ENCODE data around the gene NUTM1.

Gene NUTM1, protein sequence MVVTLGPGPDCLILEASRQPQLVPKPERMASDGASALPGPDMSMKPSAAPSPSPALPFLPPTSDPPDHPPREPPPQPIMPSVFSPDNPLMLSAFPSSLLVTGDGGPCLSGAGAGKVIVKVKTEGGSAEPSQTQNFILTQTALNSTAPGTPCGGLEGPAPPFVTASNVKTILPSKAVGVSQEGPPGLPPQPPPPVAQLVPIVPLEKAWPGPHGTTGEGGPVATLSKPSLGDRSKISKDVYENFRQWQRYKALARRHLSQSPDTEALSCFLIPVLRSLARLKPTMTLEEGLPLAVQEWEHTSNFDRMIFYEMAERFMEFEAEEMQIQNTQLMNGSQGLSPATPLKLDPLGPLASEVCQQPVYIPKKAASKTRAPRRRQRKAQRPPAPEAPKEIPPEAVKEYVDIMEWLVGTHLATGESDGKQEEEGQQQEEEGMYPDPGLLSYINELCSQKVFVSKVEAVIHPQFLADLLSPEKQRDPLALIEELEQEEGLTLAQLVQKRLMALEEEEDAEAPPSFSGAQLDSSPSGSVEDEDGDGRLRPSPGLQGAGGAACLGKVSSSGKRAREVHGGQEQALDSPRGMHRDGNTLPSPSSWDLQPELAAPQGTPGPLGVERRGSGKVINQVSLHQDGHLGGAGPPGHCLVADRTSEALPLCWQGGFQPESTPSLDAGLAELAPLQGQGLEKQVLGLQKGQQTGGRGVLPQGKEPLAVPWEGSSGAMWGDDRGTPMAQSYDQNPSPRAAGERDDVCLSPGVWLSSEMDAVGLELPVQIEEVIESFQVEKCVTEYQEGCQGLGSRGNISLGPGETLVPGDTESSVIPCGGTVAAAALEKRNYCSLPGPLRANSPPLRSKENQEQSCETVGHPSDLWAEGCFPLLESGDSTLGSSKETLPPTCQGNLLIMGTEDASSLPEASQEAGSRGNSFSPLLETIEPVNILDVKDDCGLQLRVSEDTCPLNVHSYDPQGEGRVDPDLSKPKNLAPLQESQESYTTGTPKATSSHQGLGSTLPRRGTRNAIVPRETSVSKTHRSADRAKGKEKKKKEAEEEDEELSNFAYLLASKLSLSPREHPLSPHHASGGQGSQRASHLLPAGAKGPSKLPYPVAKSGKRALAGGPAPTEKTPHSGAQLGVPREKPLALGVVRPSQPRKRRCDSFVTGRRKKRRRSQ

GRCh38 chr15:34342737-34343575 lies at the start of gene NUTM1, which contains the start of gene NOP10:
NUTM1 (plus strand) TSS chr15:34343315; CDS start chr15:34343697, 382 bp downstream.
NOP10 (minus strand) TSS chr15:34343136; CDS start chr15:34343073, 63 bp downstream.
- DNase-seq: peak; percentile 96

DNA sequence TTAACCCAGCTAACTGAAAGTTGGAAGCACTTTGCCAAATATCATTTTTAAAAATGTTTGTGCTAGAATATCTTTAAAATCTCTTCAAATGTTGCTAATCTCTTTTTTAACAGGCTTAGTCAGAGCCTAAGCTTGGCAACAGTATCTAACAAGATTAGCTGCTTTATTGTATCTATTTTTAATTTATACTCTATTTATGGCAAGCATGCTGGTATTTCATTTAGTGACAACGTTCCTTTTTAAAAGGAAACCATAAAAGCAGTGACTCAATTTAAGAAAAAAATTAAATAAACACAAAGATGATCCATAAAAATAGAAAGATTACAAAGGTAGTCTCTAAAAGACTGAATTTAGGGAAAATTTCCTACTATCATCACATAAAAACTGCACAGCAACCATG lies 46.1 kb upstream of the NUTM1 start:
- DNase-seq: no peak

DNA sequence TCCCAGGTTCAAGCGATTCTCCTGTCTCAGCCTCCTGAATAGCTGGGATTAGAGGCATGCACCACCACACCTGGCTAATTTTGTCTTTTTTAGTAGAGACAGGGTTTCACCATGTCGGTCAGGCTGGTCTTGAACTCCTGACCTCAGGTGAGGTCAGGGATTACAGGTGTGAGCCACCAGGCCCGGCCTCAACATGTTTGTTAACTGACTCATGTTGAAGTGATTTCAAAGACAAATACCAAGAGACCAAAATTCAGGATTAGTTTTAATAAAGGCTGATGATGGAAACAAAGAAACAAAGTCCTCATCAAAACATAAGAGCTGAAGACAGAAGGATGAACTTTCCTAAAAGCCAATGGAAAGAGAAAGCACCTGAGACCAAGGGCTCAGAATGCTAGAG lies 42.1 kb upstream of the NUTM1 start:
- DNase-seq: no peak

- no peak for DNase-seq
These were observed 38.5 kb upstream of the NUTM1 start for GRCh38 chr15:34304613-34305012.

GRCh38 chr15:34311563-34311962 lies 31.6 kb upstream of the NUTM1 start:
- DNase-seq: no peak

DNA sequence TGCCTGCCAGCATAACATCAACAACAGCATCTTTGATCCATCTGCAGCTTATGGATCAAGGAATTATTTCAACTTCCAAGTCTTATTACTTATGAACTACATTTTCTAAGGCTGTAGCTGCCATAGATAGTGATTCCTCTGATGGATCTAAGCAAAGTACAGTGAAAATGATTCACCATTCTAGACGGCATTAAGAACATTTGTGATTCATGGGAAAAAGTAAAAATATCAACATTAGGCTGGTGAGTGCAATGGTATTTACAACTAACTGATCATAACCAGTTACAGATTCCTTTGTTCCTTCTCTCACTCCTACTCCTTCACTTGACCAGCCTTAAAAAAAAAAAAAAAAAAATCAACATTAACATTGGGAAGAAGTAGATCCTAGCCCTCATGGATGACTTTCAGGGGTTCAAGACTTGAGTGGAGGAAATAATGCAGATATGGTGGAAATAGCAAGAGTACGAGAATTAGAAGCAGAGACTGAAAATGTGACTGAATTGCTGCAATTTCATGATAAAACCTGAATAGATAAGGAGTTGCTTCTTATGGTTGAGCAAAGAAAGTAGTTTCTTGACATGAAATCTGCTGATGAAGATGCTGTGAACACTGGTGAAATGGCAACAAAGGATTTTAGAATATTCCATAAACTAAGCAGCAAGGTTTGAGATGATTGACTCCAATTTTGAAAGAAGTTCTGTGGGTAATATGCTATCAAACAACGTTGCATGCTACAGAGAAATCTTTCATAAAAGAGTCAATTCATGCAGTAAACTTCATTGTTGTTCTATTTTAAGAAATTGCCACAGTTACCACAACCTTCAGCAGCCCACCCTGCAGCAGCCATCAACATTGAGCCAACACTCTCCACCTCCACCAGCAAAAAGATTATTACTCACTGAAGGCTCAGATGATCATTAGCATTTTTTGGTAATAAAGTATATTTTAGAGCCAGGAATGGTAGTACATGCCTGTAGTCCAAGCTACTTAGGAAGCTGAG lies 28.3 kb upstream of the NUTM1 start:
- no peak for DNase-seq

DNA sequence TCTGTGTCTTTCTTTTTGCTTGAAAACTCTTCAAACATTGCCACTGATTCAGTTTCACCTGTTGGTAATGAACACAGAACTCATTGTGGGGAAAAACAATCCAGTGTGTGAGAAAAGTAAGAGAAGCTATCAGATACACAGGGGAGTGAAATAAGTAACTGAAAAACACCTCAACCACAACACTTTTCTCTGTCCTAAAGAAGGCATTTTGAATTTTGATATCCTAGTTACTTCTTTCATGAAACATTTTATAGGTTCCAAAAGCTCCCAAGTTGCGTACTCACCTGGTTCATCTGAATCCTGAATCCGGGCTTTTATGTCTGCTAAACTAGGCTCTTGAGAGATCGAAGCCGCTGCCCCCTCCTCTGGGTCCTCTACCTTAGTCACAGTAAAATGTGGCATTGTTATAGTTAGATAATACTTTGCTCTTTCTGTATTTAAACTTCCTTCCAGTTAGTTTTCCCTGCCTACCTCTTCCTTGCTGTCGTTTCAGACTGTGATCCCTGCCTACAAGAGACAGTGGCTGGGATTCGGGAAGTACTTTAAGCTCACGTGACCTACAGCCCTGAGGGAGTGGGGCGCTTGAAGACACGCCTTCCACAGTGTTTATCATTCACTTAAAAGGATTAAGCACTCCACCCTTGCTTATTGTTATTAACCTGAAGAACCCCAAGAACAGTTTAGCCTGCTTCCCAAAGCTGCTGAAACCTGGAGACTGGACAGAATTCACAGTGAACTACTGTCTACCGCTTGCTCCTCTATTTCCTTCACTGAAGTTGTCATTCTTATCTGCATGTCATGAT lies 24.6 kb upstream of the NUTM1 start:
- DNase-seq: peak; percentile 53

DNA sequence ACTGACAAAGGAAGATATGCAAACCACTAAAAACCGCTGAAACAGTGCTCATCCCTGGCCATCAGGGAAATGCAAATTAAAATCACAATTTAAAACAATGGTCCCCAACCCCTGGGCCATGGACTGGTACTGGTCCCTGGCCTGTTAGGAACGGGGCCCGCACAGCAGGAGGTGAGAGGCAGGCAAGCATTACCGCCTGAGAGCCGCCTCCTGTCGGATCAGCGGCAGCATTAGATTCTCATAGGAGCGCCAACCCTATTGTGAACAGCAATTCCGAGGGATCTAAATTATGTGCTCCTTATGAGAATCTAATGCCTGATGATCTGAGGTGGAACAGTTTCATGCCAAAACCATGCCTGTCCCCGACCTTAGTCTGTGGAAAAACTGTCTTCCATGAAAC lies 19.9 kb upstream of the NUTM1 start:
- DNase-seq: no peak

DNA sequence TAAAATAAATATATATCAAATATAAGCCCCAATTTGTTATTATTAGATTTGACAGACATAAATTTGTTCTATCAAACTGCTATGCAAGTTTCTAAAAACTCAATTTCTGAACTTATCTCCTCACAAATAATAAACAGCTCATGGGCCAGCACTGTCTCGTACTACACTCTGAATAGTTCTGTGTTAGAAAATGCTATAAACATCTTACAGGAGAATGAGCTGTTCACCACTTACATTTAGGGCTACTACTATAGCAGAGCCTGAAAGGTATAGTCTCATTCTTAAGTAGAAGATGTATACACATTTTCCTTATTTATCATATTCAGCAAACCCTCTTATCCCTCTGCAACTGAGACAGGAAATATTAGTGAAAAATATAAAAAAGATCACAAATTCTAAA lies 18.2 kb upstream of the NUTM1 start:
- DNase-seq: no peak

GRCh38 chr15:34325368-34325767 lies 17.7 kb upstream of the NUTM1 start:
- DNase-seq: no peak

DNA sequence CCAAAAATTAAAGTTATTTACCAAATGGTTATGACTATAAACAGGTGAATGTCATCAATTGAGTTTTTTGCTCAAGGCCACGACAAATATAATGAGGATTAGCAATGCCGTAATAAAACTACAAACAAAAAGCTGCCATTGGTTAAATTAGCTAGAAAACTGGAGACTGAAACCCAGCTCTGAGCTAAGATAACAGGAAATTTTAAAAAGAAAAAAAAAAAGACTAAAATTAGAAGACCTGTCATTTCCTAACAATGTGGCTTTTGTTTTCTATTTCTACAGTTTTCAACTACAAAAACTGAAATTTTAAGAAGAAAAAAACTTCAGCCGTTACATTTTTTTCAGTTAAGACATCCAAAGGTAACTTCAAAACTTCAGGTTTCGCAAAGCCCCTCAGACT lies 15.2 kb upstream of the NUTM1 start:
- no peak for DNase-seq

DNA sequence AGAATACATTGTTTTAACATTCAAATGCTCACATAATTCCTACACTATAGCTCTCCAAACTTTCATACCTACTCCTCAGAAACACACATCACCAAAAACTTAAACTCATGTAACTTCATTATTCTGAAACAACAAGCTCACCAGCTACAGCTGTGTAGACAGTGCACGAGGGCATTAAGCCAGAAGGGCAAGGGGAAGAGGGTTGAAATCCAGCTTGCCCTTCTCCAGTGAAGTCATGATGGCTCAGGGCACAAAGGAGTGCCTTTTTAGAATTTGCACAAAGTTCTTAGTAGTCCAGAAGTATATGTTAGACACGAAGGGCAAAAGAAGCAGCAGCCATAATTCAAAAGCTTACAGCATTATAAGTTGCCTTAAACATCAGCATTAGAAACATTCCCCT lies 14.1 kb upstream of the NUTM1 start:
- DNase-seq: no peak

DNA sequence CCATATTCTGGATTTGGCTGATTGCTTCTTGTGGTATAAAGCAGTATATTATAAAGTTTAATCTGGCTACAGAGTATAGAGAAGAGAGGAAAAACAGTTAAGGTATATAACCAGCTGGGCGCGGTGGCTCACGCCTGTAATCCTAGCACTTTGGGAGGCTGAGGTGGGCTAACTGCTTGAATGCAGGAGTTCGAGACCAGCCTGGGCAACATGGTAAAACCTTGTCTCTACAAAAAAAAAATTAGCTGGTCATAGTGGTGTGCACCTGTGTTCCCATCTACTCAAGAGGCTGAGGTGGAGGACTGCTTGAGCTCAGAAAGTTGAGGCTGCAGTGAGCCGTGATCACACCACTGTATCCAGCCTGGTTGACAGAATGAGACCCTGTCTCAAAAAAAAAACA lies 12.8 kb upstream of the NUTM1 start:
- no peak for DNase-seq

GRCh38 chr15:34331809-34332208 lies 11.3 kb upstream of the NUTM1 start:
- DNase-seq: no peak

- no peak for DNase-seq
These were observed 10.5 kb upstream of the NUTM1 start for GRCh38 chr15:34332553-34333120.

- DNase-seq: no peak
These were observed 8.4 kb upstream of the NUTM1 start for GRCh38 chr15:34334672-34335071.

- peak; percentile 18 for DNase-seq
These were observed 7.7 kb upstream of the NUTM1 start for GRCh38 chr15:34335176-34336032.

DNA sequence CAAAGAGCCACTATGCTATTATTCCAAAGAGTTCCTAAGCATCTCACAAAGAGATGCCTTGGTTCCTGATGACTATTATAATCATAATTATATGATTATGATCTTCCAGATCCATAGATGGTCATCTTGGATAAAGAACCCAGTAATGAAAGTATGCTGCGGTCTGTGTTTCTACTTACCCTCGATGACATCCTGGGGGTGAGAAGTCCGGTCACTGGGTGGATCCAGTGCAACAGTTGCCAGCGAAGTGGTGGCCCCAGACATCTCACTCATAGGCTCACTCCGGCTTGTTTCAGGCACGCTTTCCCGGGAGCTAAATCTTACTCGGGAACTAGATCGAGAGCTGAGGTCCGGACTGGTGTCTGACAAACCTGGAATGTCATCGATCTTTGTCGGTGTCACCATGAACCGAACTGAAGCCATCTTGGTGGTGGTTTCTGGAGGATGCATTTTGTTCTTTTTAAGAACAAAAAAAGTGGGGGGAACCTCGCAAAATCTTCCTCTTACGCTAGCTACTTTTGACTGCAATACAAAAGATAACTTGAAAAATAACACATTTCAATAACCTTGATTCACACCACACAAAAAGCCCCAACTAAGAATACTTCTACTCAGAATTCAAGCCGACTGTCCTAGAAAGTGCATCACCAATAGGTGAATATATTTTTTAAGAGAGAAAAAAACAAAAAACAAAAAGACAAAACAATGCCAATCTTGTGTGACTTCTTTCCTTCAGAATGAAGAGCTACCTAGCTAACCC lies 6.7 kb upstream of the NUTM1 start:
- DNase-seq: peak; percentile 17
